NOMO-1 treated with DMSO at 0.1 percent for 48 hours (cell line): Measurements from ENCODE around the gene FTO.
"Not testable (repeated sequence)": the region's sequence is repeated elsewhere in the genome, so short reads cannot be mapped to it uniquely, and the experiment has no call there.

Source experiments
- DNase-seq: peaks from one replicate; lab custom pipeline; 2025; ENCODE audit not compliant: unreplicated experiment; lab: John Stamatoyannopoulos, UW

The FTO gene

GRCh38 chr16:53703590-53704444, at the start of gene FTO, which contains the start of gene RPGRIP1L:
FTO (plus strand) TSS chr16:53704156.
RPGRIP1L (minus strand) TSS chr16:53703859; CDS start chr16:53700723, 3,136 bp downstream.
- peak; percentile 99 for DNase-seq

DNA sequence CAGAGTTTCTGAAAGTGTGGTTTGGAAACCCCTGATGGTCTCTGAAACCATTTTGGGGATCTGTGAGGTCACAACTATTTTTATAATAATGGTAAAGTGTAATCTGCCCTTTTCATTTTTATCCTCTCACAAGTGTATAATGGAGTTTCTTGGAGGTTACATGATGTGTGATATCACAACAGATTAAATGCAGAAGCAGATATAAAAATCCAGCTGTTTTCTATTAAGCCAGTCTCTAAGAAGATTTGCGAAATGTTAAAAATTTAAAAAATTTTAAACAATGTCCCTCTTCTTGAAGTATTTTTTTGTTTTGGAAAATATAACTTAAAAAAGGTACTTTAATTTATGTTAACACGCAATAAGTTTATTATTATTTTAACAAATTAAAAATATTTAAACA, 49.0 kb upstream of the FTO start:
- no peak for DNase-seq

DNA sequence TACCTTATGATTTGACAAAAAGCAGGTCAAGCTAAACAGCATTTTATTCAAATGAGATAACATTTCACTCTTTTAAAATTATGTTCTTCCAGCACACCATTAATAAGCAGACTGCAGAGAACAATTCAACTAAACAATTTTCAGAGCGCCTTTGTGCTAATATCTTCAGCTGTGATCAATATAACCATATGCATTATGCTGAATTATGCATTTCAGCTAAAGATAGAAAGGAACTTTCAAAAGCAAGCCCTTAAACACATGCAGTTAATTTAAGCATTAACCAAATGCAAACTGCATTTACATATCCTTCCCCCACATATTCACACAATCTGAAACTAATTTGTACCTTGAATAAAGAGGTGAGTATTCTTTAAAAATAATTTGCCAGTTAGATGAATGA, 41.9 kb upstream of the FTO start:
- DNase-seq, result no peak

- DNase-seq, result no peak
Observed at GRCh38 chr16:53664724-53665345, 39.1 kb upstream of the FTO start.

DNA sequence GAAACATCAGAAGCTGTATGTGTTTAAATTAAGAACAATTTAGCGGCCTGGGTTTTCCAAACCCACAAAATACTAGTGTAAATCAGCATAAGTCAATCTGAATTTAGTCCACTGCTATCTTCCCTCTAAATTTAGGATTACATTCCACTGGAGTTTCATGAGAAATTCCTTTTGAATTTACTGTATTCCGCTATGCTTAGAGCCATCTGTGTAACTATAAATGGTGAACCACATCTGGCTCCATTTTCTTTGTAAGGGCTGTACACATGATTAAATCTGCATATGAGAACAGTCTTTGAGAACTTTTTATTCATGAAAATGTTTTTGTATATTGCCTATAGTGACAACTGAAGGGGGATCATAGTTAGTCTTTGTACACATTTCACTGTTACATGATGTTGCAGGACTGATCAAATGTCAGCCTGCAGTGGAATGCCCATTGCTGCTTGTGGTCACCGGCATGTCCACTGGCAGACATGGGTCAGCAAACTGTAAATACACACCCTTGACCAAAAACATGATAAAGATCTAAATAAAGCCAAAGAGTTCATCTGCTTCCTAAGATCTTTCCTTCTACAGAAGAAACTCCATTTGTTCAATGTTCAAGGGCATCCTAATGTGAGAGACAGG, 37.1 kb upstream of the FTO start:
- no peak for DNase-seq

DNA sequence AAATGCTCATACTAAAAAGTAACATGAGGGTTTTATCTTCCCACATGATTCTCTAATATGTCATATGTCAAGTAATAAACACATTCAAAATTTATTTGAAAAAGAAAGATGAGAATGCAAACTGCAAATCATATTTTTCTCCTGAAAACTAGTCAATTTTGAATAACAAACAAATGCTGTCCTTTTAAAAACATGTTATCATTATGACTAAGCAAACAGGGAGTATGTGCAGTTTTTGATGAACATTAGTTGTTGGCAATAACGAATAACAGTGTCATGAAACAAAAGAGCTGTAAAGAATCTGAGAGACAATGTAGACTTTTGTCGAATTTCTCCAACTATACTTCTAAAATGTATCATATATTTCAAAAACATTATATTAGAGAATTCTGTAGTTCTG, 35.1 kb upstream of the FTO start:
- no peak for DNase-seq

DNA sequence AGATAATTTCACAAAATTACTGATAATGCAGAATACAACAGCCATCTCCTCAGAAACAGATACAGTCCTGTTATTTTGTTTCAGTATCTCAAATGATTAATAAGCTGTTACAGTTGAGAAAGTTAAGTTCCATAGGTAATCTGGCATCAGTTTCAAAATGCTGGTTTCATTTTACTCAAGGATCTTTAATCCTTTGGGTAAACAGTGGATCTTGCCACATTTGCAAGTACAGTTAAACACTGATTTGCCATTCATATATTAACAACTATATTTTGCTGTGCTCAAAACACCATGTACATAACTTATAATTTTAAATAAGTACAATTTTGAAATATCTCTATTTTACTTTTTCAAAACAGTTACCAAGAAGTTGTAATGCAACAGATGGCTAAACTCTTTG, 31.5 kb upstream of the FTO start:
- no peak for DNase-seq

DNA sequence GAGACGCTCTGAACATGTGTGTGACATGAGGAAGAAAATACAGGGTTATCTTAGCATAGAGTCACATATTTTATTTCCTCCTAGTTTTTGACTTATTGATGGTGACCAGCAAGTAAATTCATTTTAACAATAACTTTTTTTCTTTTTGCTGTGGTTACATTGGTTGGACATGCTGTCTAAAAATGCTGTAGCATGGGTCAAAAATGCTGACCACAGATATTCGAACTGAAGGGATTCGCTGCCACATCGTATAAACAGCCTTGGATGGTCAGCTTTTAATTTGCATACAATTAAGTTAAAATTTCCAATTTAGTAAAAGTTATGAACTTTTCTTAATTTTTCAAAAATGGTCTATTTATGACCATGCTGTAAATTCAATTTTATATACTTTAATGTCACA, 30.8 kb upstream of the FTO start:
- DNase-seq, result no peak

GRCh38 chr16:53678155-53678554, 25.8 kb upstream of the FTO start:
- DNase-seq, result no peak

DNA sequence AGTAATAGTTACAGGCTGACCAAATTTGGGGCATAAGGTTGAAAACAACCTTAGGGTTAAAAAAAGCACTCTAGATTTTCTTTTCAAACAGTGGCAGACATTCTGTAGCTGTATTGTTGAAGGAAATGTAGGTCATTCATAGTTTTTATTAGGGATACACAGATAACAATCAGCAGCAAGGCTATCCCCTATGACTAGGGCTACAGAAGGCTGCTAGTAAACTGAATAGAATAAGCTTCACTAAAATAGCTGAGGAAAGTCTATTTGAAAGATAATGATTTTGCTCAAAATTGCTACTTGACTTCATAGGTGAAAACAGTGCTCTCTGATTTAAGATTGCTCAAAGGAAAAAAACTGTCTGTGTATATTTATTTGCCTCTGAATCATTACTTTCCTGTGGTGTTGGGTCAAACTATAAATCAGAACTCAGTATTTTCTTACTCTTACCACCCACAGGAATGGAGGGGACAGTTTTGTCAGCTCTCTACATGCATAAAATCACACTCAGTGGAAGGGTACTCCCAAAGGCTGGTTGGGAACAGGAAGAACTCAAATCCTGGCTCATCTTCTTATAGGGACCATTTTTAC, 25.1 kb upstream of the FTO start:
- DNase-seq, result no peak

- DNase-seq, result no peak
Observed at GRCh38 chr16:53680756-53681155, 23.2 kb upstream of the FTO start.

GRCh38 chr16:53681354-53681753, 22.6 kb upstream of the FTO start:
- DNase-seq, result no peak

GRCh38 chr16:53685334-53685733, 18.6 kb upstream of the FTO start:
- DNase-seq, result not testable (repeated sequence)

DNA sequence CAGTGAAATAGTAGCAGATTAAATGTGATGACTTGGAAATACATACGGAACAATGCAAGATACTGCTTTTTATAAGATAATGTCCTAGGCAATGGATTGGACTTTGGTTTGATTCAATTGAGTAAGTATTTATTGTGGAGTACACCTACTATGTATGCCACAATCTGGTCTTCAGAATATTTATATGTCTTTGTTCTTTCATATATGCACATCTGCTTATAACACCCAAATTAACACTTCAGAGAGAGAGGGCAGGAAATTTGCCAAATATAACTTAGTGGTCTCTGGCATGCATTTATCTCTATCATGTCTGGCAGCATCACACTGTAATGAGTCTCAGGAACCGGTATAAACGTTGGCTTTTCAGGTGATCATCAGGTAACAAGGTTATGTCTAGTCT, 17.2 kb upstream of the FTO start:
- DNase-seq, result no peak

- no peak for DNase-seq
Observed at GRCh38 chr16:53689636-53690035, 14.3 kb upstream of the FTO start.

DNA sequence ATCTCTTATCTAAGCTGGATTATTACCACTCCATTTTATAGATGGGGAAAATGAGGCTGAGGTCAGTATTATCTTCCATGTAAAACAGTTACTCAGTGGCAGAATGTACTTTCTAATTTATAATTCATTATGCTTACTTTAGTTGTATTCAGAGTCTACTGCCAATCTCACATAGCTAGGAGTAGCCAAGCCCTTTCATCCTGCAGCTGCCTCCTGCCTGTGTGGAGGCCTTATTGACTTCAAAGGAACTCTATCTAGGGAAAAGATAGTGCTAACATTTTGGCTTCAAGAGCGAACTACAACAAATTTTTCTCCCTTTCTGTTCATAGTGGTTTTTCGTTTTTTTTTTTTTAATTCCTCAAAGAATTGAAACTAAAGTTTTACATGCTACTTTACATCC, 13.2 kb upstream of the FTO start:
- no peak for DNase-seq

DNA sequence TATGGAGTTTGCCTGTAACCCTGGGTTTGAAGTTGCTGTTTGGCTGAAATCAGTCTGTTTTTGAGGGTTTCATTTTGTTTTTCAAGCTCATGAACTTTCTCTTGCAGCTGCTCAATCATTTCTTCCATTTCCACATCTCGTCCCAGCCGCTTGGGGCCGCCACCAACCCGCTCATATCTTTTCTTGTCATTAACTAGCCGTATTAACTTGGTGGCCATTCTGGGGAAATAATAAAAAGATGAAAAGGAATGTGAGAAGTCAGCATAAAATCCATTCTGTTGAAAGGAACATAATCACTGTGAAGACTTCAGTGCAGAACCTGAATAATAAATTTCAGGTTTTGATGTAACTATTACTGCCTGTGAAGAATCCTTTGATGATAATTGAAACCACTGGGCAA, 11.8 kb upstream of the FTO start:
- DNase-seq, result no peak

DNA sequence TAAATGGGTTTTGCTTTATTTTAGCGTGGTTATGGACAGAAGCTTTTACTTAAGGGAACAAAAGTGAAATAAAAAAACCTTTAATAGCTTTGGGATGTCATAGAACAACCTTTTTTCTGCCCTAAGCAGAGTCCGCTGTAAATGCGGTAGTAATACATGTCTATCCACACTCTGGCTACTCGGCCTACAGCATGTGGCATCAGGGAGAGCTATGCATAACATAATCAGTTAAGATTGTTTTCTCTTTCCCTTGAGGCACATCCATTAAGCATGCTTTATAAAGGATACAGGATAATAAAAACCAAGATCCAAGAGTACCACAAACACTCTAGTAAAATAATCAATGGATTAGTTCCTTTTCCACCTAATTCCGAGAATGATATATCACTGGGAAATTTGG, 10.6 kb upstream of the FTO start:
- no peak for DNase-seq

- DNase-seq, result no peak
Observed at GRCh38 chr16:53695070-53695469, 8.9 kb upstream of the FTO start.

DNA sequence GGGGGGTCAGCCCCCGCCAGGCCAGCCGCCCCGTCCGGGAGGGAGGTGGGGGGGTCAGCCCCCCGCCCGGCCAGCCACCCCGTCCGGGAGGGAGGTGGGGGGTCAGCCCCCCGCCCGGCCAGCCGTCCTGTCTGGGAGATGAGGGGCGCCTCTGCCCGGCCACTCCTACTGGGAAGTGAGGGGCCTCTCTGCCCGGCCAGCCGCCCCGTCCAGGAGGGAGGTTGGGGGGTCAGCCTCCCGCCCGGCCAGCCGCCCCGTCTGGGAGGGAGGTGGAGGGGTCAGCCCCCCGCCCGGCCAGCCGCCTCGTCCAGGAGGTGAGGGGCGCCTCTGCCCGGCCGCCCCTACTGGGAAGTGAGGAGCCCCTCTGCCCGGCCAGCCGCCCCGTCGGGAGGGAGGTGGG, 5.7 kb upstream of the FTO start:
- not testable (repeated sequence) for DNase-seq

DNA sequence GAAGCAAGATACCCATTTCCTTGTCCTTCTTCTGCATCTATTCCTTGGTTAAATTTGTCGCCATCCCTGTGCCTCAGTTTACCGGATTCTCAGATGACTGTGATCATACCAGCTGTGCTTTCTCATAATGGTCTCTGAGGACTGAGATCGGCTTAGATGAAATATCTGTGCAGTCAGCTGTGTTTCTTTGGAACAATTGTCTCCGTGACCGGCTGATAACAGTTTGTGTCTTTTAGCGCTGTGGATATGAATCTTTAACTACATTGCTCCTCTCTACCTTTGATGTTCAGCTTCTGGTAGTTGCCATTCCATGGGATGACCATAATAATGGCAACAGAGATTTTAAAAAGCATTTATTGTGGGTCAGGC, 473 bp downstream of the FTO start:
- no peak for DNase-seq

- DNase-seq, result no peak
Observed at GRCh38 chr16:53707671-53708070, 3.7 kb downstream of the FTO start.
